ENCODE results near the gene CHSY1.

The CHSY1 gene

GRCh38 chr15:101148881-101149664, 102.8 kb downstream of the CHSY1 start:
- DNase-seq = no peak

- no peak for DNase-seq
Measured at GRCh38 chr15:101148166-101148880, 103.5 kb downstream of the CHSY1 start.

GRCh38 chr15:101147181-101147580, 104.7 kb downstream of the CHSY1 start:
- no peak for DNase-seq

- no peak for DNase-seq
Measured at GRCh38 chr15:101146118-101146702, 105.6 kb downstream of the CHSY1 start.

- DNase-seq = no peak
Measured at GRCh38 chr15:101145362-101145761, 106.5 kb downstream of the CHSY1 start.

- DNase-seq = no peak
Measured at GRCh38 chr15:101143321-101143720, 108.5 kb downstream of the CHSY1 start.

GRCh38 chr15:101142711-101143110, 109.1 kb downstream of the CHSY1 start:
- no peak for DNase-seq

GRCh38 chr15:101141926-101142527, 109.8 kb downstream of the CHSY1 start:
- DNase-seq = no peak

GRCh38 chr15:101140697-101141065, 111.2 kb downstream of the CHSY1 start:
- no peak for DNase-seq

- no peak for DNase-seq
Measured at GRCh38 chr15:101139986-101140696, 111.7 kb downstream of the CHSY1 start.

GRCh38 chr15:101138913-101139880, 112.7 kb downstream of the CHSY1 start:
- no peak for DNase-seq

- DNase-seq = no peak
Measured at GRCh38 chr15:101138086-101138660, 113.7 kb downstream of the CHSY1 start.

GRCh38 chr15:101137312-101137940, 114.4 kb downstream of the CHSY1 start:
- DNase-seq = no peak

GRCh38 chr15:101136381-101137268, 115.2 kb downstream of the CHSY1 start:
- DNase-seq = no peak

- DNase-seq = no peak
Measured at GRCh38 chr15:101135532-101136166, 116.2 kb downstream of the CHSY1 start.

GRCh38 chr15:101134780-101135179, 117.1 kb downstream of the CHSY1 start:
- DNase-seq = no peak

GRCh38 chr15:101133751-101134261, 118.0 kb downstream of the CHSY1 start:
- DNase-seq = no peak

- no peak for DNase-seq
Measured at GRCh38 chr15:101133181-101133460, 118.7 kb downstream of the CHSY1 start.

All from stimulated activated CD8-positive, alpha-beta memory T cell treated with anti-CD3 and anti-CD28 coated beads, Interleukin-4, amount 100 ng/mL, for 48 hours (primary cell).